Hepatocyte (in vitro differentiated cells): ENCODE measurements around the gene PTPRT.

Experiments used
- EZH2 ChIP-seq: fragments of 200-600 bp; sonication (generic); IDR thresholded peaks from 2 replicates; pipeline ENCODE4 v1.6.1; 2016; ENCODE audit warnings: antibody characterized with exemption, mild to moderate bottlenecking, borderline replicate concordance
- EZH2phosphoT487 ChIP-seq: fragments of 200-600 bp; sonication (generic); IDR thresholded peaks from one replicate; pipeline ENCODE4 v1.6.1; 2018; ENCODE audit warnings: antibody characterized with exemption, mild to moderate bottlenecking, low read depth, moderate library complexity; ENCODE audit not compliant: unreplicated experiment, severe bottlenecking
- TF ChIP-seq, protein P1 (sequence below): fragments of 200-600 bp; sonication (generic); IDR thresholded peaks from 2 replicates; pipeline ENCODE4 v1.5.1; 2016; ENCODE audit warnings: antibody characterized with exemption, mild to moderate bottlenecking; ENCODE audit not compliant: poor library complexity

DNA sequence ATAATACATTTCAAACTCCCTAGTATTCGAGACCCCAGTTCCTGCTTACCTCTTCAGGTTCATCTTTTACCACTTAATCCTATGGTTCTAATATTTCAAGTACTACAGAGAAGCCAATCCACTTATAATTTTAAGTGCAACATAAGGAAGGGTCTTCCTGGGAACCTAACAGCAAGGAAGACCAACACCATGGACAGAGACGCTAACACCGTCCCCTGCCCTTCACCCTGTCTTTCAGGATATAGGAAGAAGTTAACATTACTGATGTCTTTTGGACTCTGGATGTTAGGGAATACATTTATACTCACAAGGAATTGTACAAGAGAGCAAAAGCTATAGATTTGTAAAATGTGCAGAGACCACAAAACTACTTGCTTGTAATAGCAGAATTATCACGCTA lies 1006.6 kb downstream of the PTPRT start:
- TF ChIP-seq, protein P1, sequence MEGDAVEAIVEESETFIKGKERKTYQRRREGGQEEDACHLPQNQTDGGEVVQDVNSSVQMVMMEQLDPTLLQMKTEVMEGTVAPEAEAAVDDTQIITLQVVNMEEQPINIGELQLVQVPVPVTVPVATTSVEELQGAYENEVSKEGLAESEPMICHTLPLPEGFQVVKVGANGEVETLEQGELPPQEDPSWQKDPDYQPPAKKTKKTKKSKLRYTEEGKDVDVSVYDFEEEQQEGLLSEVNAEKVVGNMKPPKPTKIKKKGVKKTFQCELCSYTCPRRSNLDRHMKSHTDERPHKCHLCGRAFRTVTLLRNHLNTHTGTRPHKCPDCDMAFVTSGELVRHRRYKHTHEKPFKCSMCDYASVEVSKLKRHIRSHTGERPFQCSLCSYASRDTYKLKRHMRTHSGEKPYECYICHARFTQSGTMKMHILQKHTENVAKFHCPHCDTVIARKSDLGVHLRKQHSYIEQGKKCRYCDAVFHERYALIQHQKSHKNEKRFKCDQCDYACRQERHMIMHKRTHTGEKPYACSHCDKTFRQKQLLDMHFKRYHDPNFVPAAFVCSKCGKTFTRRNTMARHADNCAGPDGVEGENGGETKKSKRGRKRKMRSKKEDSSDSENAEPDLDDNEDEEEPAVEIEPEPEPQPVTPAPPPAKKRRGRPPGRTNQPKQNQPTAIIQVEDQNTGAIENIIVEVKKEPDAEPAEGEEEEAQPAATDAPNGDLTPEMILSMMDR = no peak
- TF ChIP-seq EZH2 (no peak), EZH2phosphoT487 (no peak)
